Liver (tissue), 9 donors: ENCODE results near the gene GTPBP3. TPM values are rescaled to one million over a fixed set of nuclear protein-coding genes. Genes with fewer than 3 reads are reported as not detected.

Experiments
- DNase-seq: peaks from one replicate; pipeline ENCODE4 v3.0.0-alpha.2; 2017; ENCODE audit warnings: low spot score
- H3K27ac ChIP-seq, 2 donors: one replicate each; pipeline ENCODE4 v1.7.0; 2013; ENCODE audit warnings: inconsistent platforms in 2 of 2, low read length in 2 of 2, control low read depth in 1 of 2, low read depth in 1 of 2, mild to moderate bottlenecking in 1 of 2
- H3K27me3 ChIP-seq, 4 donors: one replicate each; pipeline versions ENCODE4 v1.6.1 to v1.7.0; 2013; ENCODE audit warnings: low read length in 3 of 4, inconsistent platforms in 1 of 4, mild to moderate bottlenecking in 1 of 4, moderate library complexity in 1 of 4; ENCODE audit not compliant: control insufficient read depth in 4 of 4, insufficient read depth in 4 of 4
- H3K36me3 ChIP-seq, 4 donors: one replicate each; pipeline versions ENCODE4 v1.6.1 to v1.7.0; 2013; ENCODE audit warnings: low read length in 3 of 4, mild to moderate bottlenecking in 3 of 4, low read depth in 1 of 4, moderate library complexity in 1 of 4; ENCODE audit not compliant: control insufficient read depth in 4 of 4, insufficient read depth in 3 of 4
- H3K4me1 ChIP-seq, 4 donors: one replicate each; pipeline versions ENCODE4 v1.6.1 to v1.7.0; 2013; ENCODE audit warnings: low read length in 3 of 4, mild to moderate bottlenecking in 3 of 4, moderate library complexity in 1 of 4; ENCODE audit not compliant: control insufficient read depth in 4 of 4, insufficient read depth in 4 of 4
- H3K4me3 ChIP-seq, 3 donors: one replicate each; pipeline versions ENCODE4 v1.6.1 to v1.7.0; 2013; ENCODE audit warnings: low read length in 3 of 3, control low read depth in 1 of 3, low read depth in 1 of 3, mild to moderate bottlenecking in 1 of 3
- H3K9ac ChIP-seq, 2 donors: one replicate each; pipeline ENCODE4 v1.7.0; 2013; ENCODE audit warnings: low read length in 2 of 2, mild to moderate bottlenecking in 2 of 2, moderate library complexity in 2 of 2, control low read depth in 1 of 2, low read depth in 1 of 2
- H3K9me3 ChIP-seq, 4 donors: one replicate each; pipeline versions ENCODE4 v1.6.1 to v1.7.0; 2013; ENCODE audit warnings: low read length in 3 of 4; ENCODE audit not compliant: control insufficient read depth in 4 of 4
- ATF3 ChIP-seq: IDR thresholded peaks from 2 replicates; pipeline ENCODE4 v1.6.1; 2016; ENCODE audit warnings: antibody characterized with exemption
- CTCF ChIP-seq: fragments of 150-350 bp; IDR thresholded peaks from 2 replicates; pipeline ENCODE4 v1.5.1; 2017; ENCODE audit warnings: improper control_type of control experiment, low read depth, low read length; ENCODE audit not compliant: missing input control
- FOXA1 ChIP-seq: IDR thresholded peaks from 2 replicates; pipeline ENCODE4 v1.6.1; 2016; ENCODE audit warnings: antibody characterized with exemption
- FOXA2 ChIP-seq: IDR thresholded peaks from 2 replicates; pipeline ENCODE4 v1.6.1; 2016; ENCODE audit warnings: antibody characterized with exemption
- GABPA ChIP-seq, 2 donors: IDR thresholded peaks in 1 of 2; conservative IDR thresholded peaks in 1 of 2; 2 replicates each; pipeline ENCODE4 v1.6.1; 2016; ENCODE audit warnings: antibody characterized with exemption in 2 of 2, mild to moderate bottlenecking in 1 of 2, moderate library complexity in 1 of 2
- HNF4A ChIP-seq, 2 donors: conservative IDR thresholded peaks; 2 replicates each; pipeline ENCODE4 v1.6.1; 2016; ENCODE audit warnings: antibody characterized with exemption in 2 of 2, mild to moderate bottlenecking in 2 of 2
- JUND ChIP-seq, 2 donors: IDR thresholded peaks; 2 replicates each; pipeline ENCODE4 v1.6.1; 2016; ENCODE audit warnings: antibody characterized with exemption in 2 of 2
- MAX ChIP-seq: IDR thresholded peaks from 2 replicates; pipeline ENCODE4 v1.6.1; 2016; ENCODE audit warnings: antibody characterized with exemption
- NR2F2 ChIP-seq: IDR thresholded peaks from 2 replicates; pipeline ENCODE4 v1.6.1; 2016; ENCODE audit warnings: antibody characterized with exemption
- RAD21 ChIP-seq, 2 donors: IDR thresholded peaks; 2 replicates each; pipeline ENCODE4 v1.6.1; 2016; ENCODE audit warnings: antibody characterized with exemption in 2 of 2, mild to moderate bottlenecking in 2 of 2
- RXRA ChIP-seq, 2 donors: IDR thresholded peaks; 2 replicates each; pipeline ENCODE4 v1.6.1; 2017 to 2018; ENCODE audit warnings: antibody characterized with exemption in 2 of 2, mild to moderate bottlenecking in 1 of 2
- SP1 ChIP-seq: IDR thresholded peaks from 2 replicates; pipeline ENCODE4 v1.6.1; 2018; ENCODE audit warnings: antibody characterized with exemption, mild to moderate bottlenecking
- TAF1 ChIP-seq: conservative IDR thresholded peaks from 2 replicates; pipeline ENCODE4 v1.6.1; 2016; ENCODE audit warnings: antibody characterized with exemption, mild to moderate bottlenecking
- YY1 ChIP-seq: IDR thresholded peaks from 2 replicates; pipeline ENCODE4 v1.6.1; 2016; ENCODE audit warnings: antibody characterized with exemption, mild to moderate bottlenecking
- ZBTB33 ChIP-seq: IDR thresholded peaks from 2 replicates; pipeline ENCODE4 v1.6.1; 2016; ENCODE audit warnings: antibody characterized with exemption
- WGBS: extraction: QIAGEN DNeasy Blood & Tissue Kit; methylation state at CpG from one replicate; pipeline ENCODE4 v1.1.7; 2013; 5-methylcytosine and 5-hydroxymethylcytosine counted together
- polyA plus RNA-seq, 2 donors: library from polyadenylated mRNA; stranded (reverse) in 1 of 2; unstranded in 1 of 2; fragments of 200-250 nt in 1 of 2; fragments of >200 nt in 1 of 2; fragmentation: Nextera tagmentation in 1 of 2; extraction: Ambion mirVana in 1 of 2; gene quantifications; one replicate each; pipeline versions ENCODE4 v1.2.1 to v1.2.3, GENCODE V29; 2013 to 2015
- total RNA-seq, 2 donors: library from RNA; depleted of rRNA; stranded (reverse); fragments of >200 nt; gene quantifications; one replicate each; pipeline ENCODE4 v1.2.3, GENCODE V29; 2014
- donor health status: healthy.
- donor health status: healthy.
- donor health status: healthy.
- donor health status: healthy.
- donor health status: healthy.

GTPBP3 gene
- total and polyA plus RNA-seq, 4 donors = 4.9 to 15.5 (median 9.6) TPM

GRCh38 chr19:17389957-17390664 lies 52.8 kb downstream of the GTPBP3 start:
- peaks cover 1 to 19% (median 9%) of the 10 kb centered on the region in 4 donors for H3K4me1 ChIP-seq
- 16% methylated on average over 37 of the region's 37 CpGs for WGBS
- H3K9me3 ChIP-seq = no peaks in the 10 kb centered on the region
- DNase-seq = no peak
- peak overlapping the region in 1 of 3 donors; percentile 26 for H3K4me3 ChIP-seq
- H3K36me3 ChIP-seq = no peaks in the 10 kb centered on the region
- peaks cover 0 to 4% (median 0%) of the 10 kb centered on the region in 4 donors for H3K27me3 ChIP-seq
- no peak overlapping the region for H3K9ac ChIP-seq
- no peak overlapping the region for H3K27ac ChIP-seq
- no peak for TF ChIP-seq ATF3
- TF ChIP-seq RXRA (IDR thresholded peaks at IDR 0.05) = no peak
- TF ChIP-seq JUND (IDR thresholded peaks at IDR 0.05) = no peak
- no peak for TF ChIP-seq ZBTB33
- TF ChIP-seq RAD21 (IDR thresholded peaks at IDR 0.05) = no peak

- no peak overlapping the region for H3K9ac ChIP-seq
- no peaks in the 10 kb centered on the region for H3K9me3 ChIP-seq
- 3% methylated on average over 50 of the region's 50 CpGs for WGBS
- DNase-seq = peak; percentile 84
- H3K4me3 ChIP-seq = peak overlapping the region in 2 of 3 donors; percentile 30 to 49
- peaks cover 1 to 19% (median 9%) of the 10 kb centered on the region in 4 donors for H3K4me1 ChIP-seq
- peaks cover 0 to 4% (median 0%) of the 10 kb centered on the region in 4 donors for H3K27me3 ChIP-seq
- no peak overlapping the region for H3K27ac ChIP-seq
- H3K36me3 ChIP-seq = no peaks in the 10 kb centered on the region
- peak; percentile 41 for TF ChIP-seq SP1
- TF ChIP-seq CTCF = peak; percentile 48
- TF ChIP-seq RAD21 (IDR thresholded peaks at IDR 0.05) = peak; percentile 37 to 59
- no peak for TF ChIP-seq FOXA1
Observed at GRCh38 chr19:17390665-17391370, 53.5 kb downstream of the GTPBP3 start.

DNA sequence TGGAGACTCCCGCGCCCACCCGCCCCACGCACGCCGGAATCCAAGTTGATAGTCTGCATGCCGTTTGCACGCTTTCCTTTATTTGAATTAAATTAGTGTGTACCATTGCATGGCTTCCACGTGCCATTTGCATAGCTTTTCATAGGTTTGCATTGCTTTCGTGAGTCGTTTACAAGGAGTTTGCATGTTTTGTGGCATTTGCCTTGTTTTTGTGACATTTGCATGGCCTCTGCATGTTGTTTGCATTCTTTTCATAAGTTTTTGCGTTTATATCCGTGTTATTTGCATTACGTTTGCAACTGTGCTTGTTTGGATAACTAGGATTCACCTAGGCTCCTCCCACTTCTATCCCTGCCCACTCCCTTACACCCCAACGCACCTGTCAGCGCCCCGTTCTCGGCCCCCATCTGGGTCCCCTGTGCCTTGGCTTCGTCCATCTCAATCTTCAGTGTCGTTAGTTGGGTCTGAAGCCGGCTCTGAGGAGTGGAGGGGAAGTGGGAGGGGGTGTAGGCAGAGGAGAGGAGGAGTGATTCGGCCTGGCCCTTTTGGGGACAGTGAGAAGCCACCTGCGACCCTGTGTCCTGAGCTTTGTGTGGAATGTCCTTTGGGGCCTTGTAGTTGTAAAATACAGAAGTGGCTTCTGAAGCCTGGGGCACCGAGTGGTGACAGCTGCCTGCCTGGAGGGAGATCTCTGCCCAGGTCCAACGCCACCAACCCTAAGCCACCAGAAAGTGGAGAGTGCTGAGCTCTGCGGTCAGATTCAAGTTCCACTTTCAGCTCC lies 54.2 kb downstream of the GTPBP3 start:
- H3K9me3 ChIP-seq = no peaks in the 10 kb centered on the region
- 12% methylated on average over 26 of the region's 26 CpGs for WGBS
- no peak for DNase-seq
- H3K36me3 ChIP-seq = no peaks in the 10 kb centered on the region
- peak overlapping the region in 2 of 3 donors; percentile 30 to 49 for H3K4me3 ChIP-seq
- peaks cover 1 to 19% (median 9%) of the 10 kb centered on the region in 4 donors for H3K4me1 ChIP-seq
- peaks cover 0 to 4% (median 0%) of the 10 kb centered on the region in 4 donors for H3K27me3 ChIP-seq
- no peak overlapping the region for H3K9ac ChIP-seq
- no peak overlapping the region for H3K27ac ChIP-seq
- TF ChIP-seq YY1 (no peak), MAX (no peak), FOXA2 (no peak), RXRA (IDR thresholded peaks at IDR 0.05) (no peak), TAF1 (no peak), HNF4A (conservative IDR thresholded peaks at IDR 0.05) (no peak), NR2F2 (no peak), ZBTB33 (no peak), RAD21 (IDR thresholded peaks at IDR 0.05) (no peak), FOXA1 (no peak), ATF3 (no peak), JUND (IDR thresholded peaks at IDR 0.05) (no peak), GABPA (IDR thresholded peaks at IDR 0.05 in 1 of 2, conservative IDR thresholded peaks at IDR 0.05 in 1 of 2) (no peak)
